ENCODE measurements around the gene CCNC. TPM values are rescaled to one million over a fixed set of nuclear protein-coding genes. Genes with fewer than 3 reads are reported as not detected.
A peak's percentile ranks its signal among the peaks of the same experiment; 100 is the strongest.

CCNC gene
- total and polyA plus RNA-seq, 3 experiments from 2014 or later: 39.6 to 64.8 (median 62.5) TPM

DNA sequence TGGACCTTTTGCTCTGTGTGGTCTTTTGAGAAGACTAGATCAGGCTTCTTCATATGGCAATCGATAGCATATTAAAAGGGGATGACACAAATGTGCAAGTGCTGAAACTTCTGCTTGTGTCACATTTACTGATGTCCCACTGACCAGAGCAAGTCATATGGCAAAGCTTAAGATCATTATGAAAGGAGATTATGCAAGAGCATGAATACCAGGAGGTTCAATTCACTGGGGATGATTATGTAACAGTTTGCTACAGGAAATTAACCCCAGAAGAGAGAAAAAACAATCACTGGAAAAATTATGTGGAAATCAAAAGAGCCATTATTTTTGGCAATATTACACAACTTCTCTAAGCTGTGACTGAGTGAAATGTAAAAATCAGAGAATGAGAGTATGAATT lies 24.4 kb upstream of the CCNC start:
- ChIA-PET POLR2A (no interaction called here), CTCF (no interaction called here)
- H3K27me3 ChIP-seq (ENCODE audit: insufficient read depth, low read length, poor library complexity, severe bottlenecking): peaks cover 56% of the 10 kb centered on the region
- no peaks in the 10 kb centered on the region for H3K36me3 ChIP-seq (ENCODE audit: insufficient read depth, low read length)
- H3K4me1 ChIP-seq (ENCODE audit: insufficient read depth, low read length): peaks cover 23% of the 10 kb centered on the region
- no peak overlapping the region for H3K27ac Mint-ChIP-seq
- peaks cover 3 to 11% (median 9%) of the 10 kb centered on the region in 5 donors for H3K9me3 Mint-ChIP-seq
- H3K27ac ChIP-seq (ENCODE audit: low read depth, low read length): no peak overlapping the region
- no peak overlapping the region for H3K4me3 Mint-ChIP-seq
- DNase-seq: no peak
- H3K4me1 Mint-ChIP-seq: peaks cover 27 to 41% (median 40%) of the 10 kb centered on the region in 3 donors
- no peaks in the 10 kb centered on the region for H3K9me3 ChIP-seq (ENCODE audit: low read length)
- H3K27me3 Mint-ChIP-seq: peaks cover 65 to 93% of the 10 kb centered on the region in 2 donors
- peaks cover 0 to 3% (median 2%) of the 10 kb centered on the region in 3 donors for H3K36me3 Mint-ChIP-seq
- H3K4me3 ChIP-seq (ENCODE audit: low read length): no peak overlapping the region

DNA sequence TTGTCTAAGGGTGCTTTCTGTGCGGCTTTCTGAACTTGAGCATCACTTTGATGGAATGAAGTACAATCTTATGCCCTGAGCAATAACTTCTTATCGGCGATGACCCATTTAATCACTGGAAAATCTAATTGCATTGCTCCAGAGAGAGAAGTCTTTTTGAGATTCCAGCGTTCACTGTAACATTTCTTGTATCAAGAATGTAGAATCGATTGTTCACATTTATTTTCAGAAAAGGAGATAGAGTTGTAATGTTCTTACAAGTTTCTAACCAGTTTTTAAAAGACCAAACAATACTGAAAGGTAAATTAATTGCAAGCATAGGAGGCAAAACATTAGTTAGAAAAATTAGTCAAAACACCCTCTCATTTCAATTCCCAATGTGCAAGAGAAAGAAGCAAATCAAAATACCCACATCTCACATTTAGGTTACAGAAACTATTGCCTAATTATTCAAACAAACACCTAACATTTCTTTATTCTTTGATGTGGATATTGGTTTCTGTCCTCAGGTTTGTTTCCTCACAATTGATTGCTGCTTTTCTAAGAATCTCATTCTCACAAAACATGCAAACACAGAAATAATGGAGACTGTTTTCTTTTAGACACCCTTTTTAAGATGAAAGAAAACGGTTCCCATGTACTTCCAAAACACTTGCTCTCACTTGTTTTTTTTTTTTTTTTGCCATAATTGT lies 23.4 kb upstream of the CCNC start:
- no peaks in the 10 kb centered on the region for H3K36me3 ChIP-seq (ENCODE audit: insufficient read depth, low read length)
- CTCF ChIA-PET: no interaction called here
- peaks cover 58% of the 10 kb centered on the region for H3K27me3 ChIP-seq (ENCODE audit: insufficient read depth, low read length, poor library complexity, severe bottlenecking)
- POLR2A ChIA-PET: no interaction called here
- H3K27ac ChIP-seq (ENCODE audit: low read depth, low read length): no peak overlapping the region
- H3K4me1 Mint-ChIP-seq: peaks cover 27 to 42% (median 41%) of the 10 kb centered on the region in 3 donors
- H3K9me3 Mint-ChIP-seq: peaks cover 3 to 11% (median 9%) of the 10 kb centered on the region in 5 donors
- H3K4me1 ChIP-seq (ENCODE audit: insufficient read depth, low read length): peaks cover 23% of the 10 kb centered on the region
- peak overlapping the region in 5 of 7 donors; percentile 7 to 58 (median 39) for H3K4me3 Mint-ChIP-seq
- H3K36me3 Mint-ChIP-seq: peaks cover 0 to 3% (median 2%) of the 10 kb centered on the region in 3 donors
- no peaks in the 10 kb centered on the region for H3K9me3 ChIP-seq (ENCODE audit: low read length)
- H3K27ac Mint-ChIP-seq: no peak overlapping the region
- no peak overlapping the region for H3K4me3 ChIP-seq (ENCODE audit: low read length)
- peaks cover 65 to 88% of the 10 kb centered on the region in 2 donors for H3K27me3 Mint-ChIP-seq
- no peak for DNase-seq

DNA sequence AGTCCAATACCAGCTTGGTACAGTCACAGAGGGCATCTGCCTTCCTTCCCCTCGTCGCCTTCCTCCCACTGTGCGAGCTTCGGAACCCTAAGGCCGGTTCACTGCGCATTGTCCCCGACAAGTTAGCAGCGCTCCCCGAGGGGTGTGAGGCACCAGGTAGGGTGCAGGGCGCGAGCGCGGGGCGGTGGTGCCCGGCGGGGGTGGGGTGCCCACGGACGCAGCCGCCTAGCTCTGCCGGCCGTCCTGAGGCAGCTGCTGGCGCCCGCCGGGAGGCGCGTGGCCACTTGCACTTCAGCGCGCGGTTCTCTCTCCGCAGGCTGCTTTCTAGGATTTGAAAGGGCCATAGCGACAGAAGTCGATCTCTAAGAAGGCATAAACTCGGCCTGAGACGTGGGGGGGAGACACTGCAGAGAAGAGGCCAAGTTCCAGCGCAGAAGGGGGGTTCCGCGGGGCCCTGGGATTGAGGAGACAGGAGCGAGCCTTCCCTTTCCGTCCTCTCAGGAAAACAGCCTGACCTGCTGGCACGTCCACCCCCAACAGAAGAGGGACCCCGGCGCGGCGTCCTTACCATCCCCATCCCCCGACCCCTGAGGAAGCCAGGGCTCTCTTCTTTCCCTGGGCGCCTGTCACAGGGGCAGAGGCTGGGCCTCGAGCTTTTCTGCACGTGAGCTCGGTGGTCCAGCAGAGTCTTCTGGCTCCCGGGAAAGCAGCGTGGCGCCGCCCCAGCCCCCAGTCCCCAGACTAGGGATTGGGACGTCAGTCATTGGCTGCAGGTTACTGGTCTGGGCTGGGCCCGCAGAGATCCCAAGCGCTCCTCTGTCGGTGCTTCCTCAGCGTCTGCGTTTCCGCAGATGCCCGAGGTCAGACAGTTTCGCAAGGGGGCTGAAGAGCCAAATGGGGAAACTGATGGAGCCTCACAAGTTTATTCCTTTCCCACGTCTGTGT lies 22.5 kb upstream of the CCNC start:
- H3K4me3 ChIP-seq (ENCODE audit: low read length): no peak overlapping the region
- H3K9me3 Mint-ChIP-seq: peaks cover 3 to 11% (median 9%) of the 10 kb centered on the region in 5 donors
- H3K27me3 Mint-ChIP-seq: peaks cover 62 to 85% of the 10 kb centered on the region in 2 donors
- peaks cover 52% of the 10 kb centered on the region for H3K27me3 ChIP-seq (ENCODE audit: insufficient read depth, low read length, poor library complexity, severe bottlenecking)
- no peak for DNase-seq
- H3K36me3 Mint-ChIP-seq: peaks cover 0 to 3% (median 2%) of the 10 kb centered on the region in 3 donors
- ChIA-PET POLR2A (interaction anchor here (0.7 kb wide), 1 partner anchor 870 kb away, joined by 4 read pairs; no protein-coding TSS in a partner anchor), CTCF (interaction anchor here (0.9 kb wide), 1 partner anchor 155 kb away, joined by 4 read pairs; no protein-coding TSS in a partner anchor)
- H3K27ac Mint-ChIP-seq: no peak overlapping the region
- H3K9me3 ChIP-seq (ENCODE audit: low read length): no peaks in the 10 kb centered on the region
- H3K27ac ChIP-seq (ENCODE audit: low read depth, low read length): no peak overlapping the region
- H3K4me3 Mint-ChIP-seq: peak overlapping the region in 6 of 7 donors; percentile 7 to 76 (median 46)
- peaks cover 32 to 46% (median 41%) of the 10 kb centered on the region in 3 donors for H3K4me1 Mint-ChIP-seq
- H3K4me1 ChIP-seq (ENCODE audit: insufficient read depth, low read length): peaks cover 23% of the 10 kb centered on the region
- no peaks in the 10 kb centered on the region for H3K36me3 ChIP-seq (ENCODE audit: insufficient read depth, low read length)

DNA sequence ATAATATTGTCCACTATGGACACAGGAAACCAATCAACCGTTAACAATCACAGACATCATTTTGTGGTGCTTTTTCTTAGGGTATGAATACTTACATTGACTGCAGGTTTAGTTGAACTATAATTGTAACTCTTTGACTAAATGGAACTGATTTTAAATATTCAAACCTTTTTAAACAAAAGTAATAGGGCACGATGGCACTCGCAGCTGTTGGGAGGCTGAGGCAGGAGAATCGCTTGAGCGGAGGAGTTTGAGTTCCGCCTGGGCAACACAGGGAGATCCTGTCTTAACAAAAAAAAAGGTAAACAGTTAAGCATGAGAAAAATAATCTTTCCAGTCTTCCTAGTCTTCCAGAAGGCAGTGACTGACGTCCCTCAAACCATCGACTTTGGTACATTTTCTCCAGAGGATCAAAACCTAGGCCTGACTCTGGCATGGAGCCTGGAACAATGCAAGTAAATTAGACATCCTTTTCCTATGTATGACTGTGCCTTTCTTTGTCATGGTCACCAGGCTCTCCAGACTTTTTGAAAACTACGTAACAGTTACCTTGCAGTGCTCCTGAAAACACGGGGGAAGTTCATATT lies 21.5 kb upstream of the CCNC start:
- Histone ChIP-seq H3K4me3 (ENCODE audit: low read length) (no peak overlapping the region), H3K27ac (ENCODE audit: low read depth, low read length) (no peak overlapping the region), H3K36me3 (ENCODE audit: insufficient read depth, low read length) (no peaks in the 10 kb centered on the region), H3K9me3 (ENCODE audit: low read length) (no peaks in the 10 kb centered on the region), H3K4me1 (ENCODE audit: insufficient read depth, low read length) (peaks cover 23% of the 10 kb centered on the region), H3K27me3 (ENCODE audit: insufficient read depth, low read length, poor library complexity, severe bottlenecking) (peaks cover 46% of the 10 kb centered on the region)
- Mint-ChIP-seq H3K9me3 (peaks cover 0 to 7% (median 5%) of the 10 kb centered on the region in 5 donors), H3K27ac (peak overlapping the region in 2 of 8 donors; percentile 19 to 32), H3K4me1 (peaks cover 35 to 53% (median 41%) of the 10 kb centered on the region in 3 donors), H3K36me3 (peaks cover 0 to 2% (median 0%) of the 10 kb centered on the region in 3 donors), H3K4me3 (peak overlapping the region; percentile 24 to 89 (median 84)), H3K27me3 (peaks cover 55 to 80% of the 10 kb centered on the region in 2 donors)
- ChIA-PET POLR2A (no interaction called here), CTCF (interaction anchor here (0.9 to 2.6 kb wide), 6 partner anchors 12 to 156 kb away, joined by 3 to 16 read pairs (median 4); partner anchors contain the start of gene CCNC)
- no peak for DNase-seq

DNA sequence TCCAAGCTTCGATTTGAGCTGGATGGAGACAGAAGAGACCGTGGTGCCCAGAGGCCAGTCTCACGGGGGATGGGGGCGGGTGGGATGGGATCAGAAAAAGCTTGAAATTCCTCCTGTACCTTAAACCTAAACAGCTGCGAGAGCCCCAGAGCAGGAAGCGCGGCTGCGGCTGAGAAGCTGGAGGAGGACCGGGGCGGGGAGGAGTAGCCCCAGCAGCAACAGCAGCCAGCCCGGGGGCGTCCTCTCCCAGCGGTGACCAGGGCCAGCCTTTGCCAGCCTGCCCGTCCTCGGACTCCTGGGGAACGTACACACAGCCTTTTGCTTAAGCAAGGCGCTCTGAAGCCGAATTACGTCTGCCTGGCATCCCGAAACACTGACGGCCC lies 20.8 kb upstream of the CCNC start:
- H3K36me3 Mint-ChIP-seq: peaks cover 0 to 2% (median 0%) of the 10 kb centered on the region in 3 donors
- no peaks in the 10 kb centered on the region for H3K36me3 ChIP-seq (ENCODE audit: insufficient read depth, low read length)
- peaks cover 35 to 53% (median 41%) of the 10 kb centered on the region in 3 donors for H3K4me1 Mint-ChIP-seq
- peak overlapping the region; percentile 84 to 93 (median 88) for H3K4me3 Mint-ChIP-seq
- H3K27me3 ChIP-seq (ENCODE audit: insufficient read depth, low read length, poor library complexity, severe bottlenecking): peaks cover 46% of the 10 kb centered on the region
- DNase-seq: no peak
- ChIA-PET CTCF (interaction anchor here (0.6 to 2.6 kb wide), 13 partner anchors 9 to 159 kb away, joined by 3 to 16 read pairs (median 4); partner anchors contain the start of gene CCNC), POLR2A (no interaction called here)
- H3K27ac ChIP-seq (ENCODE audit: low read depth, low read length): no peak overlapping the region
- peaks cover 23% of the 10 kb centered on the region for H3K4me1 ChIP-seq (ENCODE audit: insufficient read depth, low read length)
- no peaks in the 10 kb centered on the region for H3K9me3 ChIP-seq (ENCODE audit: low read length)
- H3K4me3 ChIP-seq (ENCODE audit: low read length): peak overlapping the region; percentile 64
- peaks cover 53 to 78% of the 10 kb centered on the region in 2 donors for H3K27me3 Mint-ChIP-seq
- H3K27ac Mint-ChIP-seq: peak overlapping the region in 1 of 8 donors; percentile 63
- H3K9me3 Mint-ChIP-seq: peaks cover 0 to 1% (median 0%) of the 10 kb centered on the region in 5 donors

DNA sequence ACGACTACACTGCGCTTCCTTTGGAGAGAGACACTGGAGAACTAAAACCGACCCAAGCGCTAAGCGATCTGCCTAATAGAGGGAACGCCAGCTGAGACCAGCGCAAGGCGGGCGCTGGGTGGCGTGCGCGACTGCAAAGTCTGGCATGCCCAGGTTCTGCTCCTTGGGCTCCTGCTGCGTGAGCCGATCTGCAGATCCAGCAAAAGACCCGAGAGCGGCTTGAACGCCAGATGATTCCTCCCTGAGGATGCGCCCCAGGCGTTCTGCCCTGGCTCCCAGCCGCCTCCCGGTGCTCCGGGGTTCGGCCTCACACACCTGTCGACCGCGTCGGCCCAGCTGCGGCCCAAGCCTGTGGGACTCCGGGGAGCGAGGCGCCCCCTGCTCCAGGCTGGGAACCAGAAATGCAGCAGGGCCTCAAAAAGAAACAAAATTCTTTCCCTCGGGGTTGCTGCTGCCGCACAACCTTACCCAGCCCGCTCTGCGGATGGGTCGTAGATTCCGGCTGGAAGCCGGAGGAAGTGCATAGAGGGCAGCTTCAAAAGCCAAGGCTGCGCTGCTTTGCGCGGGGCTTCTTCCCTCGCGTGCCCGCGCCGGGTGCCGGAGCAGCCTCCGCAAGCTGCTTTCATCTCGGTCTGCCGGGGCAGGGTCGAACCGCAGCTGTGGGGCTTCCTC lies 20.3 kb upstream of the CCNC start:
- ChIA-PET CTCF (interaction anchor here (0.6 to 2.6 kb wide), 21 partner anchors 8 to 159 kb away, joined by 3 to 16 read pairs (median 4); partner anchors contain the start of gene CCNC), POLR2A (interaction anchor here (1.4 kb wide), 1 partner anchor 20 kb away, joined by 4 read pairs; the partner anchor contains the start of gene CCNC)
- peak overlapping the region; percentile 65 to 93 (median 88) for H3K4me3 Mint-ChIP-seq
- Histone ChIP-seq H3K27me3 (ENCODE audit: insufficient read depth, low read length, poor library complexity, severe bottlenecking) (peaks cover 46% of the 10 kb centered on the region), H3K36me3 (ENCODE audit: insufficient read depth, low read length) (no peaks in the 10 kb centered on the region), H3K4me1 (ENCODE audit: insufficient read depth, low read length) (peaks cover 23% of the 10 kb centered on the region), H3K27ac (ENCODE audit: low read depth, low read length) (no peak overlapping the region), H3K4me3 (ENCODE audit: low read length) (peak overlapping the region; percentile 64), H3K9me3 (ENCODE audit: low read length) (no peaks in the 10 kb centered on the region)
- H3K27me3 Mint-ChIP-seq: peaks cover 48 to 73% of the 10 kb centered on the region in 2 donors
- peaks cover 0 to 2% (median 0%) of the 10 kb centered on the region in 3 donors for H3K36me3 Mint-ChIP-seq
- H3K27ac Mint-ChIP-seq: peak overlapping the region in 5 of 8 donors; percentile 12 to 63 (median 38)
- peak; percentile 36 to 74 (median 50) for DNase-seq
- H3K4me1 Mint-ChIP-seq: peaks cover 35 to 53% (median 41%) of the 10 kb centered on the region in 3 donors
- H3K9me3 Mint-ChIP-seq: no peaks in the 10 kb centered on the region

DNA sequence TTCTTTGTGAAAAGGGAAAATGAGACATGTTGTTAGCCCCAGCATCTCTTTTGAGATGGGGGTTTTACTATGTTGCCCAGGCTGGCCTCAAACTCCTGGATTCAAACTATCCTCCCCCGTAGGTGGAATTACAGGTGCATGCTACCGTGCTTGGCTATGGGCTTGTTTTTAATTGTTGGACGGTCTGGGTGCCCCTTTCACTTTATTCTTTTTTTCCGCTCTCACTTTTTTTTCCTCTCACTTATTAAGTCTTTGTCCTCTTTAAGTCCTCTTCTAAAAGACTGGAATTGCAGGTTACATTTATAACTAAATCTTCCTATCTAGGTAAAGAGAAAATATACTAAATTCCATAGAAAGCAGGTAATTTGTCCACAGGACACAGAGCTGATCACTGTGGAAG lies 19.3 kb upstream of the CCNC start:
- peak overlapping the region in 1 of 7 donors; percentile 87 for H3K4me3 Mint-ChIP-seq
- peaks cover 41 to 68% of the 10 kb centered on the region in 2 donors for H3K27me3 Mint-ChIP-seq
- no peak for DNase-seq
- H3K36me3 ChIP-seq (ENCODE audit: insufficient read depth, low read length): no peaks in the 10 kb centered on the region
- peaks cover 0 to 2% (median 0%) of the 10 kb centered on the region in 3 donors for H3K36me3 Mint-ChIP-seq
- H3K9me3 ChIP-seq (ENCODE audit: low read length): no peaks in the 10 kb centered on the region
- H3K4me3 ChIP-seq (ENCODE audit: low read length): no peak overlapping the region
- no peak overlapping the region for H3K27ac ChIP-seq (ENCODE audit: low read depth, low read length)
- H3K27me3 ChIP-seq (ENCODE audit: insufficient read depth, low read length, poor library complexity, severe bottlenecking): peaks cover 44% of the 10 kb centered on the region
- peak overlapping the region in 1 of 8 donors; percentile 21 for H3K27ac Mint-ChIP-seq
- peaks cover 35 to 53% (median 41%) of the 10 kb centered on the region in 3 donors for H3K4me1 Mint-ChIP-seq
- ChIA-PET POLR2A (interaction anchor here (1.4 kb wide), 1 partner anchor 19 kb away, joined by 4 read pairs; the partner anchor contains the start of gene CCNC), CTCF (interaction anchor here (0.8 to 2.6 kb wide), 11 partner anchors 9 to 159 kb away, joined by 3 to 16 read pairs (median 4); partner anchors contain the start of gene CCNC)
- H3K9me3 Mint-ChIP-seq: no peaks in the 10 kb centered on the region
- peaks cover 23% of the 10 kb centered on the region for H3K4me1 ChIP-seq (ENCODE audit: insufficient read depth, low read length)
